Type B pancreatic cell (in vitro differentiated cells): ENCODE results near the gene RABGAP1L. TPM values are rescaled to one million over a fixed set of nuclear protein-coding genes. Genes with fewer than 3 reads are reported as not detected.

Source experiments
- DNase-seq: peaks from one replicate; pipeline ENCODE4 v3.0.0; 2021; ENCODE audit warnings: mixed read lengths; ENCODE audit not compliant: unreplicated experiment; ENCODE audit errors: extremely low spot score
- H3K27ac Mint-ChIP-seq: 2 replicates; pipeline ENCODE4 v1.8.0; 2021; ENCODE audit warnings: mild to moderate bottlenecking, mixed read lengths
- H3K27me3 Mint-ChIP-seq: 2 replicates; pipeline ENCODE4 v1.8.0; 2021; ENCODE audit warnings: mixed read lengths
- H3K36me3 Mint-ChIP-seq: 2 replicates; pipeline ENCODE4 v1.8.0; 2021; ENCODE audit warnings: mixed read lengths
- H3K4me1 Mint-ChIP-seq: one replicate; pipeline ENCODE4 v1.8.0; 2021; ENCODE audit warnings: mixed read lengths; ENCODE audit not compliant: unreplicated experiment
- H3K4me3 Mint-ChIP-seq: 2 replicates; pipeline ENCODE4 v1.8.0; 2021; ENCODE audit warnings: mild to moderate bottlenecking, mixed read lengths
- H3K9me3 Mint-ChIP-seq: 2 replicates; pipeline ENCODE4 v1.8.0; 2021; ENCODE audit warnings: mixed read lengths
- CTCF ChIP-seq: fragments of 200-600 bp; sonication (generic); conservative IDR thresholded peaks from 2 replicates; pipeline ENCODE4 v1.5.0; 2021; ENCODE audit warnings: antibody characterized with exemption, mild to moderate bottlenecking
- total RNA-seq: library from RNA; stranded (reverse); gene quantifications from 2 replicates; pipeline ENCODE4 v1.2.1, GENCODE V29; 2021; ENCODE audit warnings: low replicate concordance

The RABGAP1L gene
- total RNA-seq, 1 donor from 2014 or later: 35.6 TPM

DNA sequence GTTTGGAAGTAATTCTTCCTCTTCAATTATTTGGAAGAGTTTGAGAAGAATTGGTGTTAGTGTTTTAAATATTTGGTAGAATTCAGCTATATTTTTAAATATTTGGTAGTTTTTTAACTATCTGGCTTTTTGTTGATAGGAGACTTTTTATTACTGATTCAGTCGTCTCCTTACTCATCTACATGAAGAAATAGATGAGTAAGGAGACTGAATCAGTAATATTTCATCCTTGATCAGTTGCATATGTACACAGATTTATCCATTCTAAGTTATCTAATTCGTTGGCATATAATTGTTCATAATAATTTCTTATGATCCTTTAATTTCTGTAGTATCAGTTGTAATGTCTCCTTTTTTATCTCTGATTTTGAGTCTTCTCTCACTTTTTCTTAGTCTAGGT, 512.5 kb downstream of the RABGAP1L start:
- TF ChIP-seq CTCF: no peak
- Mint-ChIP-seq H3K27me3 (no peaks in the 10 kb centered on the region), H3K9me3 (peaks cover 3% of the 10 kb centered on the region), H3K36me3 (no peaks in the 10 kb centered on the region), H3K4me1 (no peaks in the 10 kb centered on the region), H3K27ac (no peak overlapping the region), H3K4me3 (no peak overlapping the region)
- DNase-seq: no peak

DNA sequence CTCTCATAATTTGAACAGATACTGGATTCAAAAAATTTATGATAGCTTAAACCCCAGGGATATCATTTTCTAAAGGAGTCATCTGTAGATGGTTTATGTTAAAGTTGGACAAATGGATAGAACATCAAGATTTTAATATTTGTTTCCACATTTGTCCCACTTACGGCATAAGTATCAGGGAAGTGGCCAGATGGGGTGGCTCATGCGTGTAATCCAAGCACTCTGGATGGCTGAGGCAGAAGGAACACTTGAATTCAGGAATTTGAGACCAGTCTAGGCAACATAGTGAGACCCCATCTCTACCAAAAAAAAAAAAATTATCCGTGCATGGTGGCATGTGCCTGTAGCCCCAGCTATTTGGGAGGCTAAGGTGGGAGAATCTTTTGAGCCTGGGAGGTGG, 517.5 kb downstream of the RABGAP1L start:
- no peaks in the 10 kb centered on the region for H3K36me3 Mint-ChIP-seq
- H3K4me3 Mint-ChIP-seq: no peak overlapping the region
- no peaks in the 10 kb centered on the region for H3K4me1 Mint-ChIP-seq
- no peaks in the 10 kb centered on the region for H3K27me3 Mint-ChIP-seq
- DNase-seq: no peak
- no peak for TF ChIP-seq CTCF
- no peaks in the 10 kb centered on the region for H3K9me3 Mint-ChIP-seq
- H3K27ac Mint-ChIP-seq: no peak overlapping the region

- Mint-ChIP-seq H3K4me3 (no peak overlapping the region), H3K4me1 (no peaks in the 10 kb centered on the region), H3K9me3 (no peaks in the 10 kb centered on the region), H3K36me3 (no peaks in the 10 kb centered on the region), H3K27me3 (no peaks in the 10 kb centered on the region), H3K27ac (no peak overlapping the region)
- no peak for TF ChIP-seq CTCF
- DNase-seq: no peak
These were observed 519.3 kb downstream of the RABGAP1L start for GRCh38 chr1:174678657-174679056.

DNA sequence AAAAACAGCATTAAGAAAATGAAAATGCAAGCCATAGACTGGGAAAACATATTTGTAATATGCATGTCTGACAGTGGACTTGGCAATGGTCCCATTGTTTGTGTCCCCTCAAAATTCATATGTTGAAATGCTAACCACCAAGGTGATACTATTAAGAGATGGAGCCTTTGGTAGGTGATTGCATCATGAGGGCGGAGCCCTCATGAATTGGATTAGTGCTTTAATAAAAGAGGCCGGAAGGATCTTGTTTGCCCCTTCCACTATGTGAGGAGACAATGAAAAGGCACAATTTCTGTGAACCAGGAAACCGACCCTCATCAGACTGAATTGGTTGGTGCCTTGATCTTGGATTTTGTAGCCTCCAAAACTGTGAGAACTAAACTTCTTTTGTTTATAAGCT, 520.8 kb downstream of the RABGAP1L start:
- Mint-ChIP-seq H3K9me3 (no peaks in the 10 kb centered on the region), H3K4me1 (no peaks in the 10 kb centered on the region)

GRCh38 chr1:174682419-174683008, 523.2 kb downstream of the RABGAP1L start:
- no peak for TF ChIP-seq CTCF
- H3K27me3 Mint-ChIP-seq: no peaks in the 10 kb centered on the region
- H3K27ac Mint-ChIP-seq: no peak overlapping the region
- H3K4me1 Mint-ChIP-seq: no peaks in the 10 kb centered on the region
- no peaks in the 10 kb centered on the region for H3K36me3 Mint-ChIP-seq
- DNase-seq: no peak
- no peak overlapping the region for H3K4me3 Mint-ChIP-seq
- H3K9me3 Mint-ChIP-seq: no peaks in the 10 kb centered on the region

More for the DNA sequence above, 520.8 kb downstream of the RABGAP1L start:
- no peak for DNase-seq
- no peak overlapping the region for H3K4me3 Mint-ChIP-seq
- H3K36me3 Mint-ChIP-seq: no peaks in the 10 kb centered on the region
- TF ChIP-seq CTCF: no peak
- no peaks in the 10 kb centered on the region for H3K27me3 Mint-ChIP-seq
- no peak overlapping the region for H3K27ac Mint-ChIP-seq

GRCh38 chr1:174686213-174686612, 526.9 kb downstream of the RABGAP1L start:
- no peaks in the 10 kb centered on the region for H3K36me3 Mint-ChIP-seq
- no peaks in the 10 kb centered on the region for H3K4me1 Mint-ChIP-seq
- TF ChIP-seq CTCF: no peak
- DNase-seq: no peak
- no peaks in the 10 kb centered on the region for H3K9me3 Mint-ChIP-seq
- no peak overlapping the region for H3K4me3 Mint-ChIP-seq
- no peaks in the 10 kb centered on the region for H3K27me3 Mint-ChIP-seq
- H3K27ac Mint-ChIP-seq: no peak overlapping the region
